A673 (cell line): ENCODE results near the gene IGF2BP1. TPM values are rescaled to one million over a fixed set of nuclear protein-coding genes. Genes with fewer than 3 reads are reported as not detected.

Experiments used
- BruUV-seq: library from RNA; stranded (reverse); fragments of 400-500 nt; replicated peaks from 2 replicates; lab custom pipeline; 2021; lab: Mats Ljungman, UMichigan
- CTCF ChIA-PET: fragments of 300-600 bp; sonication (Branson Sonifier 250); formaldehyde crosslinking; loops from one replicate; lab custom pipeline; 2022; ENCODE audit warnings: antibody characterized with exemption; lab: Charles Lee
- POLR2A ChIA-PET: fragments of 300-600 bp; sonication (Branson Sonifier 250); formaldehyde crosslinking; loops from one replicate; lab custom pipeline; 2022; ENCODE audit warnings: antibody characterized with exemption; ENCODE audit not compliant: low non-redundant PET; lab: Charles Lee
- DNase-seq: peaks from one replicate; pipeline ENCODE4 v3.0.0-alpha.2; 2015; ENCODE audit warnings: low spot score
- H3K27ac ChIP-seq: fragments of 200-600 bp; sonication (generic); 2 replicates; pipeline ENCODE4 v1.5.1; 2016; ENCODE audit warnings: mixed run types, low read depth, mild to moderate bottlenecking, mixed read lengths, antibody characterized with exemption, low read length; ENCODE audit not compliant: poor library complexity, severe bottlenecking
- H3K27me3 ChIP-seq: fragments of 200-600 bp; sonication (generic); replicated peaks from 2 replicates; pipeline ENCODE4 v1.6.1; 2017; ENCODE audit warnings: mixed run types, low read depth, mild to moderate bottlenecking, mixed read lengths, antibody characterized with exemption, low read length; ENCODE audit not compliant: insufficient read depth, poor library complexity
- H3K36me3 ChIP-seq: fragments of 200-600 bp; sonication (generic); 2 replicates; pipeline ENCODE4 v1.6.1; 2016; ENCODE audit warnings: mixed run types, mild to moderate bottlenecking, mixed read lengths, antibody characterized with exemption, low read length; ENCODE audit not compliant: insufficient read depth, poor library complexity, severe bottlenecking
- H3K4me1 ChIP-seq: fragments of 200-600 bp; sonication (generic); 2 replicates; pipeline ENCODE4 v1.6.1; 2017; ENCODE audit warnings: mixed run types, mild to moderate bottlenecking, mixed read lengths, antibody characterized with exemption, low read length; ENCODE audit not compliant: insufficient read depth, poor library complexity, severe bottlenecking
- H3K4me3 ChIP-seq: fragments of 200-600 bp; sonication (generic); 2 replicates; pipeline ENCODE4 v1.5.1; 2016; ENCODE audit warnings: low read depth, mixed run types, mild to moderate bottlenecking, mixed read lengths, low read length; ENCODE audit not compliant: poor library complexity, severe bottlenecking
- H3K9me3 ChIP-seq: fragments of 200-600 bp; sonication (generic); 2 replicates; pipeline ENCODE4 v1.6.1; 2016; ENCODE audit warnings: mixed run types, low read depth, mild to moderate bottlenecking, mixed read lengths, antibody characterized with exemption, low read length; ENCODE audit not compliant: poor library complexity, severe bottlenecking
- EZH2 ChIP-seq: fragments of 200-600 bp; sonication (generic); IDR thresholded peaks from 2 replicates; pipeline ENCODE4 v1.6.1; 2017; ENCODE audit warnings: borderline replicate concordance, low read depth, mild to moderate bottlenecking, mixed read lengths, antibody characterized with exemption, low read length; ENCODE audit not compliant: poor library complexity, severe bottlenecking
- intact Hi-C: fragments of 100-400 bp; cut with micrococcal nuclease; formaldehyde crosslinking; loops from one replicate; pipeline ENCODE4 v1.10.0; 2022; ENCODE audit not compliant: unreplicated experiment
- total RNA-seq: library from RNA; stranded (reverse); gene quantifications from 2 replicates; pipeline ENCODE4 v1.2.3, GENCODE V29; 2021
- TF ChIP-seq, protein P1 (sequence below): fragments of 300-800, 200-600 bp; sonication (generic); conservative IDR thresholded peaks from 2 replicates; pipeline ENCODE4 v1.5.1; 2017; ENCODE audit warnings: low read depth, mild to moderate bottlenecking, antibody characterized with exemption, low read length, moderate library complexity, mixed read lengths

IGF2BP1 gene
- total RNA-seq, 1 experiment from 2014 or later = 517 TPM

DNA sequence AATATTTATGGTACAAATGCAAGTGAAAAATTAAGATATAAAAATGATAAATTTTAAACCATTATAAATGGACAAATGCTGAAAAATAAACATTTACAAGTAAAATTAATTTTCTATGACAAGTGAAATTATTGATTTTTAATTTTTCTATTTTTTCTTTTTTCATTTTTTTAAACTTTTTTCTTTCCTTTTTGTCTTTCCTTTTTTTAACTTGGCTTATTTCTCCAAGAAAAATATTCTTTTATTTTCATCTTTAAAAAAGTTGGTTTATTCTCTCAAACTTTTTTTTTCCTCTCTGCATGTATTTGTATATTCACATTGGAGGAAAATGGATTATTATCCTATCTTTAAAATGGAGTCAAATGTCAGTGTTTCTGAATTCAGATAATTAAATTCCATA, 3.9 kb upstream of the IGF2BP1 start:
- H3K27me3 ChIP-seq = no peaks in the 10 kb centered on the region
- peaks cover 2% of the 10 kb centered on the region for H3K36me3 ChIP-seq
- peak overlapping the region; percentile 100 for H3K27ac ChIP-seq
- no peak for TF ChIP-seq EZH2
- TF ChIP-seq, protein P1, sequence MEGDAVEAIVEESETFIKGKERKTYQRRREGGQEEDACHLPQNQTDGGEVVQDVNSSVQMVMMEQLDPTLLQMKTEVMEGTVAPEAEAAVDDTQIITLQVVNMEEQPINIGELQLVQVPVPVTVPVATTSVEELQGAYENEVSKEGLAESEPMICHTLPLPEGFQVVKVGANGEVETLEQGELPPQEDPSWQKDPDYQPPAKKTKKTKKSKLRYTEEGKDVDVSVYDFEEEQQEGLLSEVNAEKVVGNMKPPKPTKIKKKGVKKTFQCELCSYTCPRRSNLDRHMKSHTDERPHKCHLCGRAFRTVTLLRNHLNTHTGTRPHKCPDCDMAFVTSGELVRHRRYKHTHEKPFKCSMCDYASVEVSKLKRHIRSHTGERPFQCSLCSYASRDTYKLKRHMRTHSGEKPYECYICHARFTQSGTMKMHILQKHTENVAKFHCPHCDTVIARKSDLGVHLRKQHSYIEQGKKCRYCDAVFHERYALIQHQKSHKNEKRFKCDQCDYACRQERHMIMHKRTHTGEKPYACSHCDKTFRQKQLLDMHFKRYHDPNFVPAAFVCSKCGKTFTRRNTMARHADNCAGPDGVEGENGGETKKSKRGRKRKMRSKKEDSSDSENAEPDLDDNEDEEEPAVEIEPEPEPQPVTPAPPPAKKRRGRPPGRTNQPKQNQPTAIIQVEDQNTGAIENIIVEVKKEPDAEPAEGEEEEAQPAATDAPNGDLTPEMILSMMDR = no peak
- H3K4me3 ChIP-seq = peak overlapping the region; percentile 97
- no peaks in the 10 kb centered on the region for H3K9me3 ChIP-seq
- DNase-seq = no peak
- intact Hi-C loops = loop anchor here (5.0 kb wide), 1 partner anchor 271 kb away; the partner anchor contains the start of genes PRAC1 and PRAC2
- ChIA-PET CTCF (interaction anchor here (1.1 kb wide), 1 partner anchor 22 kb away, joined by 3 read pairs; no protein-coding TSS in a partner anchor), POLR2A (no interaction called here)
- peaks cover 48% of the 10 kb centered on the region for H3K4me1 ChIP-seq
- no TSS peak for BruUV-seq

DNA sequence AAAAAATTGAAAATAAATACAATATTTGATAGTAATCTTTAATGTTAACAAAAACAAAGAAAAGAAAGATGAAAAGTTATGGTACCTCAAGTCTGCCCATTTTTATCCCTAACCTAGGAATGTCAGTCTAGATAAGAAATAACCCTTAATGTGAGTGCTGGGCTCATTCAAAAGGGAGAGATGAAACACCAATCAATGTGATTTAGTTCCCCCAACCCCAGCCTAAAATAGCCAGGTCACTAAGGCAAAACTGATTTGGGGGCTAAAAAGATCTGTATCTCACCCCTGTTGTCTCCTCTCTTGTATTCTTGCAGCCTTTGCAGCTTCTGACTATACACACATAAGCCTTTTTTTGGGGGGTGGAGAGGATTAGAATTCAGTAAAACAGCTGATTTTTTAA, 3.2 kb upstream of the IGF2BP1 start:
- no peaks in the 10 kb centered on the region for H3K9me3 ChIP-seq
- CTCF ChIA-PET = interaction anchor here (0.6 kb wide), 1 partner anchor 266 kb away, joined by 3 read pairs; the partner anchor contains the start of gene HOXB13
- no peak for TF ChIP-seq EZH2
- TF ChIP-seq, protein P1 = no peak
- no peaks in the 10 kb centered on the region for H3K27me3 ChIP-seq
- no TSS peak for BruUV-seq
- H3K36me3 ChIP-seq = peaks cover 8% of the 10 kb centered on the region
- H3K4me3 ChIP-seq = peak overlapping the region; percentile 97
- peak; percentile 59 for DNase-seq
- intact Hi-C loops = loop anchor here (5.0 kb wide), 1 partner anchor 272 kb away; the partner anchor contains the start of genes PRAC1 and PRAC2
- POLR2A ChIA-PET = no interaction called here
- H3K4me1 ChIP-seq = peaks cover 48% of the 10 kb centered on the region
- peak overlapping the region; percentile 100 for H3K27ac ChIP-seq

DNA sequence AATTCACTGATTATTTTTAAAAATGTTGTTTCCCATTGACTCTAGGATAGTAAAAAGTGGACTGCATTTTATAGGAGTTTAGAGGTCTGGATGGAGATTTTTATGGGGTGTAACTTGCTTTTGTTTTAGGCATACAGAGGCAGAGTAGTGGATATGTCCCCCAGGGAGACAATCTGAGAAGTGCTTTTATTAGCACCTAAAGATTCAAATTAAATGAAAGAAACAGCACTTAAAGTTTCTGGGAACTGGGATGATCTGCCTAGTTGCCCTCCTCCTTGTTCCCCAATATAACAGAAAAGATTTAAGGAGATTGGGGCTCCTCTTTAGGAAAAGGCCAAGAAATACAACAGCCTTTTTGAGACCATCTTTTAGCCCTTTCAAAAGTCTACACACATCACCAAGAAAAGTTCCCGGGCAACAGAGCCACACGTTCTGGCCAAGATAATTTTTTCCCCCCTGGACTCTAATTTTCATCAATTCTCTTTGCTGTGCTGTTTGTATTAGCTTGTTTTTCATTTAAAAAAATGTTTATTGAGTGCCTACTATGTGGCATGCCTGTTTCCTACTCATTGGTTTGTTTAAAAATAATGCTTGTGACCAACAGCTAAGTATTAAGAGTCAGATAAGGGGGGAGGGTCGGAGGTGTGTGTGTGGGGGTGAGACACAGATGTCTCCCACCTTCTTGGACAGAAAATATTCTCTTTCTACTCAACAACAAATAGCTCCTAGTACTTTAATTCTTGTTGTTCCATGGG, 2.5 kb upstream of the IGF2BP1 start:
- Histone ChIP-seq H3K4me1 (peaks cover 44% of the 10 kb centered on the region), H3K27ac (peak overlapping the region; percentile 100), H3K4me3 (peak overlapping the region; percentile 97), H3K36me3 (peaks cover 15% of the 10 kb centered on the region), H3K9me3 (no peaks in the 10 kb centered on the region), H3K27me3 (no peaks in the 10 kb centered on the region)
- ChIA-PET CTCF (interaction anchor here (0.6 kb wide), 1 partner anchor 266 kb away, joined by 3 read pairs; the partner anchor contains the start of gene HOXB13), POLR2A (no interaction called here)
- TSS peak; percentile 60 for BruUV-seq
- peak; percentile 67 for DNase-seq
- TF ChIP-seq, protein P1 = no peak
- intact Hi-C loops = loop anchor here (5.0 kb wide), 2 partner anchors 38 to 272 kb away; partner anchors contain the start of genes PRAC1 and PRAC2
